Keratinocyte (primary cell): ENCODE results near the gene CTTNBP2NL. TPM values are rescaled to one million over a fixed set of nuclear protein-coding genes. Genes with fewer than 3 reads are reported as not detected.

Experiments used
- DNase-seq: peaks from one replicate; pipeline ENCODE4 v3.0.0-alpha.2; 2011; ENCODE audit warnings: low read depth, missing footprints, low spot score
- FAIRE-seq: peaks from 2 replicates; lab custom pipeline; 2011; peaks lifted over from hg19 to GRCh38; lab: Jason Lieb, UNC
- H2AFZ ChIP-seq: 2 replicates; pipeline ENCODE4 v1.6.0; 2012; ENCODE audit warnings: low read length, control low read depth, inconsistent platforms; ENCODE audit not compliant: control insufficient read depth
- H3K27ac ChIP-seq: 2 replicates; pipeline ENCODE4 v1.5.1; 2011; ENCODE audit warnings: low read length; ENCODE audit not compliant: control insufficient read depth, insufficient read depth
- H3K27me3 ChIP-seq: 3 replicates; pipeline ENCODE4 v1.6.0; 2011; ENCODE audit warnings: low read length; ENCODE audit not compliant: control insufficient read depth, insufficient read depth; ENCODE audit errors: extremely low read depth
- H3K36me3 ChIP-seq, 2 experiments: 2 replicates in 1 of 2; 3 replicates in 1 of 2; pipeline ENCODE4 v1.5.1; 2011; ENCODE audit warnings: low read length in 2 of 2, mild to moderate bottlenecking in 1 of 2; ENCODE audit not compliant: control insufficient read depth in 2 of 2, insufficient read depth in 2 of 2; ENCODE audit errors: extremely low read depth in 1 of 2
- H3K4me1 ChIP-seq: 3 replicates; pipeline ENCODE4 v1.5.1; 2011; ENCODE audit warnings: low read length; ENCODE audit not compliant: control insufficient read depth, insufficient read depth; ENCODE audit errors: extremely low read depth
- H3K4me2 ChIP-seq: 3 replicates; pipeline ENCODE4 v1.6.0; 2011; ENCODE audit warnings: low read depth, low read length; ENCODE audit not compliant: control insufficient read depth, insufficient read depth; ENCODE audit errors: extremely low read depth
- H3K4me3 ChIP-seq, 3 experiments: fragments of 200-600 bp in 1 of 3; sonication (generic) in 1 of 3; 2 replicates in 2 of 3; 3 replicates in 1 of 3; pipeline ENCODE4 v1.5.1; 2011 to 2016; ENCODE audit warnings: low read length in 3 of 3, mild to moderate bottlenecking in 3 of 3, control low read depth in 2 of 3, inconsistent platforms in 1 of 3, low read depth in 1 of 3, mixed read lengths in 1 of 3, mixed run types in 1 of 3, moderate library complexity in 1 of 3; ENCODE audit not compliant: control insufficient read depth in 2 of 3, insufficient read depth in 2 of 3; ENCODE audit errors: extremely low read depth in 1 of 3
- H3K79me2 ChIP-seq: 2 replicates; pipeline ENCODE4 v1.6.0; 2012; ENCODE audit warnings: low read length; ENCODE audit not compliant: control insufficient read depth, insufficient read depth
- H3K9ac ChIP-seq: 3 replicates; pipeline ENCODE4 v1.6.0; 2011; ENCODE audit warnings: low read length; ENCODE audit not compliant: control insufficient read depth, insufficient read depth; ENCODE audit errors: extremely low read depth
- H3K9me1 ChIP-seq: 3 replicates; pipeline ENCODE4 v1.6.0; 2011; ENCODE audit warnings: low read length; ENCODE audit not compliant: control insufficient read depth, insufficient read depth; ENCODE audit errors: extremely low read depth
- H3K9me3 ChIP-seq: 2 replicates; pipeline ENCODE4 v1.5.1; 2012; ENCODE audit warnings: low read depth, low read length; ENCODE audit not compliant: control insufficient read depth
- H4K20me1 ChIP-seq: 3 replicates; pipeline ENCODE4 v1.6.0; 2011; ENCODE audit warnings: low read length; ENCODE audit not compliant: control insufficient read depth, insufficient read depth; ENCODE audit errors: extremely low read depth
- CTCF ChIP-seq, 3 experiments: IDR thresholded peaks in 1 of 3; conservative IDR thresholded peaks in 1 of 3; optimal IDR thresholded peaks in 1 of 3; 2 replicates in 2 of 3; 3 replicates in 1 of 3; pipeline versions ENCODE3 to v1.5.1; 2011; ENCODE audit warnings: low read length in 3 of 3, mild to moderate bottlenecking in 3 of 3, moderate library complexity in 2 of 3, control low read depth in 1 of 3, inconsistent platforms in 1 of 3; ENCODE audit not compliant: insufficient read depth in 2 of 3; ENCODE audit errors: extremely low read depth in 1 of 3
- EZH2 ChIP-seq: IDR thresholded peaks from one replicate; pipeline ENCODE4 v1.6.1; 2012; ENCODE audit warnings: inconsistent platforms, mild to moderate bottlenecking, low read length, moderate library complexity
- dilution Hi-C: fragments of 300-500 bp; cut with MboI; formaldehyde crosslinking; loops from one replicate; pipeline ENCODE4 v1.7.0; 2020; ENCODE audit warnings: low sequenced_read_pairs; ENCODE audit not compliant: extremely low pct_ligation_motif_present
- polyA plus RNA-seq, 5 experiments: library from polyadenylated mRNA; depleted of rRNA in 3 of 5; stranded (reverse) in 3 of 5; stranded (forward) in 1 of 5; unstranded in 1 of 5; fragments of >200 nt; gene quantifications; 1 replicate in 1 of 5; 2 replicates in 3 of 5; 3 replicates in 1 of 5; pipeline versions ENCODE4 v1.2.1 to v1.2.3, GENCODE V29; 2011 to 2012; ENCODE audit warnings: missing spikeins in 2 of 5, low read depth in 1 of 5, low replicate concordance in 1 of 5

Gene CTTNBP2NL
- polyA plus RNA-seq, 1 donor (not counting 4 experiments of a cell fraction or from before 2014, with no cell fraction given) = 19.1 TPM

DNA sequence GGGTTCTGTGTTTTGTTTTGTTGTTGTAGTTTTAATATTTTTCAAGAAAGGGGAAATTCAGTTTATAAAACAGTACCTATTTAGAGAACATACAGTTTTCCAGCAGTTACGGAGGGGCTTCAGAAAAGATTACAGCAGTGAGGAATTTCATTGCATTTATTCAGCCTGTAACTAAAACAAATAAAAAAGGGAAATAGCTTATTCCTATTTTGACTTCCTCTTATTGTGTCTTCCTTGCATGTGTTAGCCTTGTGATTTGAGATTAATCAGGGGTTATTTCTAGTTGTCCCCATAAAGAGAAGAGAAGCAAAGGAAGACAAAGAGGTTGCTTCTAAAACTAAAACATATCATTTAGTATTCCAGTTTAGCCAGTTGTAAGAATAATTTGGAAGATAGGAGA is 35.0 kb downstream of the CTTNBP2NL start:
- peaks cover 0 to 1% of the 10 kb centered on the region in 2 experiments for H3K36me3 ChIP-seq
- dilution Hi-C loops = no loop called here
- H3K79me2 ChIP-seq = peaks cover 24% of the 10 kb centered on the region
- H3K9ac ChIP-seq = no peak overlapping the region
- DNase-seq (no peak), FAIRE-seq (no peak)
- H2AFZ ChIP-seq = no peak overlapping the region
- H3K9me1 ChIP-seq = no peaks in the 10 kb centered on the region
- no peaks in the 10 kb centered on the region for H3K9me3 ChIP-seq
- no peak overlapping the region for H3K27ac ChIP-seq
- H3K4me2 ChIP-seq = no peak overlapping the region
- no peaks in the 10 kb centered on the region for H4K20me1 ChIP-seq
- no peaks in the 10 kb centered on the region for H3K4me1 ChIP-seq
- H3K4me3 ChIP-seq = no peak overlapping the region
- H3K27me3 ChIP-seq = no peaks in the 10 kb centered on the region
- TF ChIP-seq EZH2 (no peak), CTCF (optimal IDR thresholded peaks at IDR 0.05 in 1 of 3, IDR thresholded peaks at IDR 0.05 in 1 of 3, conservative IDR thresholded peaks at IDR 0.05 in 1 of 3; ENCODE audit: extremely low read depth in 1 of 3, insufficient read depth in 2 of 3, low read length in 3 of 3) (no peak)

DNA sequence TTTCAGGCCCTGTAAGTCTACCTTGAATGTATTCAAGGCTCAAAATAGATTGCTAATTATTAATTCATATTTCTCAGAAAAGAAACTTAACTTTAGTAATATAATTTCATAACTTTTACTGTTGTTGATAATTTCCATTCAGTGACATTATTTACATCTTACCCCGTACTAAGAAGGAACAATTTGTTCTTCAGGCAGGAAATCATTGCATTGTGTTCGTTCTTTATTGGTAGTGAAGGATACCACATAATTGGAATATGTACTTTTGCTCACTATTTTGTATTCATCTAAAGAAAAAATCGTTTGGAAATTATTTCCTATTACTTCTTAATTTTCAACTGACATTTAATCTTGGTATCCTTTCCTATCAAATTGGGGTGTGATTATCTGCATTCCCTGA is 39.4 kb downstream of the CTTNBP2NL start:
- H3K27ac ChIP-seq = no peak overlapping the region
- H2AFZ ChIP-seq = no peak overlapping the region
- FAIRE-seq (no peak), DNase-seq (no peak)
- H3K4me2 ChIP-seq = no peak overlapping the region
- dilution Hi-C loops = no loop called here
- H3K4me3 ChIP-seq = no peak overlapping the region
- H3K79me2 ChIP-seq = peaks cover 57% of the 10 kb centered on the region
- H3K9ac ChIP-seq = no peak overlapping the region
- no peaks in the 10 kb centered on the region for H3K9me3 ChIP-seq
- H3K4me1 ChIP-seq = no peaks in the 10 kb centered on the region
- H3K9me1 ChIP-seq = no peaks in the 10 kb centered on the region
- peaks cover 0 to 3% of the 10 kb centered on the region in 2 experiments for H3K36me3 ChIP-seq
- TF ChIP-seq CTCF (optimal IDR thresholded peaks at IDR 0.05 in 1 of 3, IDR thresholded peaks at IDR 0.05 in 1 of 3, conservative IDR thresholded peaks at IDR 0.05 in 1 of 3; ENCODE audit: extremely low read depth in 1 of 3, insufficient read depth in 2 of 3, low read length in 3 of 3) (no peak), EZH2 (no peak)
- no peaks in the 10 kb centered on the region for H3K27me3 ChIP-seq
- no peaks in the 10 kb centered on the region for H4K20me1 ChIP-seq
